ENCODE measurements around the gene ZSCAN5B.

DNA sequence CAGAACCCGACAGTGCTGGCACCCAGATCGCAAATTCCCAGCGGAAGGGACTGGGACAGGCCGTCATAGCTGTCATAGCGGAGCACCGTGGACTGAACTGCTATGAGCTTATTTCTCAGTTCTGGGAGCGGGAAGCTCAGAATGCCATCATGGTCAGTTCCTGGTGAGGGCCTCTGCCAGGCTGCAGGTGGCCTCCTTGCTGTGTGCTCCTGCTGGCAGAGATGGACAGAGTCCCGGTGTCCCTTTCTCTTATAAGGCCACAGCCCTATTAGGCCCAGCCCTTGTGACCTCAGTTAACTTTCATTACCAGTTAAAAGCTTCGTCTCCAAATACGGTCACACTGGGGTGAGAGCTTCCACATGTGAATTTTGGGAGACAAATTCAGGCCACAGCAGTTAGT lies 51.9 kb downstream of the ZSCAN5B start:
- TF ChIP-seq, protein P1, sequence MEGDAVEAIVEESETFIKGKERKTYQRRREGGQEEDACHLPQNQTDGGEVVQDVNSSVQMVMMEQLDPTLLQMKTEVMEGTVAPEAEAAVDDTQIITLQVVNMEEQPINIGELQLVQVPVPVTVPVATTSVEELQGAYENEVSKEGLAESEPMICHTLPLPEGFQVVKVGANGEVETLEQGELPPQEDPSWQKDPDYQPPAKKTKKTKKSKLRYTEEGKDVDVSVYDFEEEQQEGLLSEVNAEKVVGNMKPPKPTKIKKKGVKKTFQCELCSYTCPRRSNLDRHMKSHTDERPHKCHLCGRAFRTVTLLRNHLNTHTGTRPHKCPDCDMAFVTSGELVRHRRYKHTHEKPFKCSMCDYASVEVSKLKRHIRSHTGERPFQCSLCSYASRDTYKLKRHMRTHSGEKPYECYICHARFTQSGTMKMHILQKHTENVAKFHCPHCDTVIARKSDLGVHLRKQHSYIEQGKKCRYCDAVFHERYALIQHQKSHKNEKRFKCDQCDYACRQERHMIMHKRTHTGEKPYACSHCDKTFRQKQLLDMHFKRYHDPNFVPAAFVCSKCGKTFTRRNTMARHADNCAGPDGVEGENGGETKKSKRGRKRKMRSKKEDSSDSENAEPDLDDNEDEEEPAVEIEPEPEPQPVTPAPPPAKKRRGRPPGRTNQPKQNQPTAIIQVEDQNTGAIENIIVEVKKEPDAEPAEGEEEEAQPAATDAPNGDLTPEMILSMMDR (conservative IDR thresholded peaks at IDR 0.05; ENCODE audit: low read depth, low read length): no peak
- TF ChIP-seq EZH2 (IDR thresholded peaks at IDR 0.05; ENCODE audit: low read length, unreplicated experiment): no peak
- TF ChIP-seq EZH2phosphoT487 (IDR thresholded peaks at IDR 0.05; ENCODE audit: borderline replicate concordance, low read length): no peak

Data from PC-3 (cell line).